Parathyroid adenoma (tissue), 2 donors: ENCODE results near the gene DIAPH1.

Experiments
- H2AFZ ChIP-seq: fragments of 300-600 bp; sonication (generic); one replicate; pipeline ENCODE4 v1.7.0; 2017; ENCODE audit warnings: antibody characterized with exemption, mild to moderate bottlenecking
- H3K27ac ChIP-seq: fragments of 300-600 bp; sonication (generic); one replicate; pipeline ENCODE4 v1.7.0; 2017
- H3K27me3 ChIP-seq: fragments of 300-600 bp; sonication (generic); one replicate; pipeline ENCODE4 v1.7.0; 2017; ENCODE audit warnings: low read length; ENCODE audit not compliant: control insufficient read depth, insufficient read depth
- H3K36me3 ChIP-seq: fragments of 300-600 bp; sonication (generic); one replicate; pipeline ENCODE4 v1.7.0; 2017; ENCODE audit warnings: low read length; ENCODE audit not compliant: control insufficient read depth, insufficient read depth
- H3K4me1 ChIP-seq: fragments of 300-600 bp; sonication (generic); one replicate; pipeline ENCODE4 v1.7.0; 2017; ENCODE audit warnings: control low read depth
- H3K4me2 ChIP-seq: fragments of 300-600 bp; sonication (generic); one replicate; pipeline ENCODE4 v1.7.0; 2017; ENCODE audit warnings: low read length
- H3K4me3 ChIP-seq: fragments of 300-600 bp; sonication (generic); one replicate; pipeline ENCODE4 v1.7.0; 2017; ENCODE audit warnings: low read depth, low read length
- H3K79me2 ChIP-seq: fragments of 300-600 bp; sonication (generic); one replicate; pipeline ENCODE4 v1.7.0; 2017; ENCODE audit warnings: control low read depth
- H3K9ac ChIP-seq: fragments of 300-600 bp; sonication (generic); one replicate; pipeline ENCODE4 v1.7.0; 2017; ENCODE audit warnings: mild to moderate bottlenecking
- H3K9me3 ChIP-seq: fragments of 300-600 bp; sonication (generic); one replicate; pipeline ENCODE4 v1.7.0; 2017; ENCODE audit warnings: low read length; ENCODE audit not compliant: control insufficient read depth
- TF ChIP-seq, protein P1 (sequence below): fragments of 300-600 bp; sonication (generic); IDR thresholded peaks from one replicate; pipeline ENCODE4 v1.7.0; 2017; ENCODE audit warnings: antibody characterized with exemption, mild to moderate bottlenecking
- donor health status: primary hyperparathyroidism.

Gene DIAPH1

DNA sequence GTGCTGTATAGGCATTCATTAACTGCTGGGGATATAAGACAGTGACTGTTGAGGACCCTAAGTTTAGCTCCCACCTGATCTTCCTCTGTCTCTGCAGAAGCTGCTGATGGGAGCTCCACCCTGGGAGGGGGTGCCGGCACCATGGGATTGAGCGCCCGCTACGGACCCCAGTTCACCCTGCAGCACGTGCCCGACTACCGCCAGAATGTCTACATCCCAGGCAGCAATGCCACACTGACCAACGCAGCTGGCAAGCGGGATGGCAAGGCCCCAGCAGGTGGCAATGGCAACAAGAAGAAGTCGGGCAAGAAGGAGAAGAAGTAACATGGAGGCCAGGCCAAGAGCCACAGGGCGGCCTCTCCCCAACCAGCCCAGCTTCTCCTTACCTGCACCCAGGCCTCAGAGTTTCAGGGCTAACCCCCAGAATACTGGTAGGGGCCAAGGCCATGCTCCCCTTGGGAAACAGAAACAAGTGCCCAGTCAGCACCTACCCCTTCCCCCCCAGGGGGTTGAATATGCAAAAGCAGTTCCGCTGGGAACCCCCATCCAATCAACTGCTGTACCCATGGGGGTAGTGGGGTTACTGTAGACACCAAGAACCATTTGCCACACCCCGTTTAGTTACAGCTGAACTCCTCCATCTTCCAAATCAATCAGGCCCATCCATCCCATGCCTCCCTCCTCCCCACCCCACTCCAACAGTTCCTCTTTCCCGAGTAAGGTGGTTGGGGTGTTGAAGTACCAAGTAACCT, 107.8 kb downstream of the DIAPH1 start:
- no peaks in the 10 kb centered on the region for H3K27me3 ChIP-seq
- no peak overlapping the region for H3K4me2 ChIP-seq
- peaks cover 5% of the 10 kb centered on the region for H3K79me2 ChIP-seq
- no peaks in the 10 kb centered on the region for H3K9me3 ChIP-seq
- no peak overlapping the region for H2AFZ ChIP-seq
- H3K36me3 ChIP-seq: no peaks in the 10 kb centered on the region
- H3K9ac ChIP-seq: no peak overlapping the region
- peak overlapping the region; percentile 99 for H3K27ac ChIP-seq
- TF ChIP-seq, protein P1, sequence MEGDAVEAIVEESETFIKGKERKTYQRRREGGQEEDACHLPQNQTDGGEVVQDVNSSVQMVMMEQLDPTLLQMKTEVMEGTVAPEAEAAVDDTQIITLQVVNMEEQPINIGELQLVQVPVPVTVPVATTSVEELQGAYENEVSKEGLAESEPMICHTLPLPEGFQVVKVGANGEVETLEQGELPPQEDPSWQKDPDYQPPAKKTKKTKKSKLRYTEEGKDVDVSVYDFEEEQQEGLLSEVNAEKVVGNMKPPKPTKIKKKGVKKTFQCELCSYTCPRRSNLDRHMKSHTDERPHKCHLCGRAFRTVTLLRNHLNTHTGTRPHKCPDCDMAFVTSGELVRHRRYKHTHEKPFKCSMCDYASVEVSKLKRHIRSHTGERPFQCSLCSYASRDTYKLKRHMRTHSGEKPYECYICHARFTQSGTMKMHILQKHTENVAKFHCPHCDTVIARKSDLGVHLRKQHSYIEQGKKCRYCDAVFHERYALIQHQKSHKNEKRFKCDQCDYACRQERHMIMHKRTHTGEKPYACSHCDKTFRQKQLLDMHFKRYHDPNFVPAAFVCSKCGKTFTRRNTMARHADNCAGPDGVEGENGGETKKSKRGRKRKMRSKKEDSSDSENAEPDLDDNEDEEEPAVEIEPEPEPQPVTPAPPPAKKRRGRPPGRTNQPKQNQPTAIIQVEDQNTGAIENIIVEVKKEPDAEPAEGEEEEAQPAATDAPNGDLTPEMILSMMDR: no peak
- H3K4me1 ChIP-seq: peaks cover 44% of the 10 kb centered on the region
- no peak overlapping the region for H3K4me3 ChIP-seq

DNA sequence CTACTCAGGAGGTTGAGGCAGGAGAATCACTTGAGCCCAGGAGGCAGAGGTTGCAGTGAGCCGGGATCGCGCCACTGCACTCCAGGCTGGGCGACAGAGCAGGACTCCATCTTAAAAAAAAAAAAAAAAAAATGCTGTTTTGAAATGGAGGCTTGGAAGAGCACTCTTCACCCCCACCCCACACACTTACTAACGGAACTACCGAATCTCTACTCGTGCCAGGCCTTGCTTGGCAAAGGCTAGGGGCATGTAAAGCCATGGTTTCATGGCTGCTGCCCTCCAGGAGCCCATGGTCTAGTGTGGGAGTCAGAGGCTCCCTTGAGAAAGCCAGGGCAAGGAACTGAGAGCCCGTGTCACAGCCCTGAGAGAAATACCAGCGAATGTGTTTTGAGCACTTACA, 108.6 kb downstream of the DIAPH1 start:
- TF ChIP-seq, protein P1: no peak
- H3K4me1 ChIP-seq: peaks cover 36% of the 10 kb centered on the region

DNA sequence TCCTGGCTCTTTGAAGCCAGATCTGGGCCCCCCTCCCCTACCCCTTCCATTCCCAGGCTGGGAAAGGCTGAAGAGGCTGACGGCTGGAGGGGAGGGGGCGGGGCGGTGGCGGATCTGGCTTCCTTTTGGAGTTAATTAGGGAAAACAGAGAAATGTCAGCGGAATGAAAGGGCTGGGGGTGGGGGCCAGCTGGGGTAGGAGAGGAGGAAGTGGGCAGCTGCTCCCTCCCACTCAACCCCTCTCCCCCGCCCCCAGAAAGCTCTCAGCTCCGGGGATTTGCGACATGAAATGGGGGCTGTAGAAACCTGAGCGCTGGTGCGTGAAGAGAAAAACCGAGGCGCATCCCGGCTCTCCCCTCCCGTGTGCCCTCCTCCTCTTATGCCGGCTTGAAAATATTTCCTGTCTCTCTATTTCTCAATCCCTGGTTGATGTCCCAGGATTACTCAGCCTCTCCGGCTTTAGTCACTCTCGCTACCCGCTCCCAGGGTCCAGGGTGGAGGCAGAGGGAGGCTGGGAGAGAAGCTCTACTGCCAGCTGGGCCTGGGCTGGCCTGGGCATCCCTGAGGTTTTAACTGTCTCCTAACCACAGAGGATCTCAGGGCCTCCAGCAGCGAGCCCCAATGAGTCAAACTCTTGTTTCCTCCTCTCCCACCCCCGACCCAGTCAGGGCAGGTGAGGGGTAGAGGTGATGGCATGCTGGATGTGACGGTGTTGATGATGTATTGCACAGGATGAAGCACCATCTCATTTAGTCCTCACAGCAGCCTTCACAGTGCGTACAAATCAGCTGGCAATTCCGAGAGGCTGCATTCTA, 109.8 kb downstream of the DIAPH1 start:
- no peaks in the 10 kb centered on the region for H3K36me3 ChIP-seq

More for the DNA sequence above, 108.6 kb downstream of the DIAPH1 start:
- Histone ChIP-seq H3K27ac (no peak overlapping the region), H3K79me2 (peaks cover 5% of the 10 kb centered on the region), H3K36me3 (no peaks in the 10 kb centered on the region), H3K4me3 (no peak overlapping the region), H3K9me3 (no peaks in the 10 kb centered on the region), H3K27me3 (no peaks in the 10 kb centered on the region), H3K9ac (no peak overlapping the region), H2AFZ (no peak overlapping the region), H3K4me2 (no peak overlapping the region)

DNA sequence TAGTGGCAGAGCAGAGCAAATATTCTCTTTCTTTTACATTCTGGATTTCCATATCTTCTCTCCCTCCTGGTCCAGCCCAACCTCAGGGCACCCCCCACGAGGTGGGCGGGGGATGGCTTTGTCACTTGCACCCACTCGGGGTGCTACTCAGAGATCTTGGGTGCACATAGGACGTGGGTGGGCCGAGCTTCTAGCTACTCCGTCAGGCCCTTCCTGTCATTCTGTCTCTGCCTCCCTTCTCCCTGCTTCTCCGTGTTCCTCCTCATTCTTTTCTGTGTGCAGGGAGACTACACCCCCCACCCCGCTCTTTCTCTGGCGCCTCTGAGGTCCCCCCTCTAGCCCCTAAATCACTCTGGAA, 110.4 kb downstream of the DIAPH1 start:
- Histone ChIP-seq H3K4me1 (peaks cover 23% of the 10 kb centered on the region), H3K27ac (peak overlapping the region; percentile 58), H3K79me2 (peaks cover 5% of the 10 kb centered on the region), H3K36me3 (no peaks in the 10 kb centered on the region), H3K4me3 (no peak overlapping the region), H3K9me3 (no peaks in the 10 kb centered on the region), H3K27me3 (no peaks in the 10 kb centered on the region), H2AFZ (peak overlapping the region; percentile 68), H3K9ac (no peak overlapping the region), H3K4me2 (no peak overlapping the region)
- TF ChIP-seq, protein P1: no peak

More for the DNA sequence above, 109.8 kb downstream of the DIAPH1 start:
- H3K79me2 ChIP-seq: peaks cover 5% of the 10 kb centered on the region
- H3K4me1 ChIP-seq: peaks cover 24% of the 10 kb centered on the region
- TF ChIP-seq, protein P1: no peak
- H3K4me2 ChIP-seq: no peak overlapping the region
- H3K27ac ChIP-seq: peak overlapping the region; percentile 58
- H3K27me3 ChIP-seq: no peaks in the 10 kb centered on the region
- H3K4me3 ChIP-seq: no peak overlapping the region
- H3K9ac ChIP-seq: no peak overlapping the region
- H2AFZ ChIP-seq: peak overlapping the region; percentile 68
- H3K9me3 ChIP-seq: no peaks in the 10 kb centered on the region
